HG03432 (cell line): ENCODE results near the gene TMEM54.
"Not testable (repeated sequence)": the region's sequence is repeated elsewhere in the genome, so short reads cannot be mapped to it uniquely, and the experiment has no call there.

ENCODE experiments used
- ATAC-seq: cut with Tn5 transposase; IDR thresholded peaks from one replicate; pipeline ENCODE4 v1.9.1; 2021; ENCODE audit warnings: mild to moderate bottlenecking, moderate library complexity; ENCODE audit not compliant: unreplicated experiment

TMEM54 gene

GRCh38 chr1:32919811-32920733, 18.9 kb upstream of the TMEM54 start:
- ATAC-seq = no peak

GRCh38 chr1:32918179-32918578, 17.0 kb upstream of the TMEM54 start:
- ATAC-seq = no peak

- no peak for ATAC-seq
Observed at GRCh38 chr1:32917521-32917920, 16.3 kb upstream of the TMEM54 start.

- no peak for ATAC-seq
Observed at GRCh38 chr1:32915766-32916706, 14.8 kb upstream of the TMEM54 start.

- ATAC-seq = no peak
Observed at GRCh38 chr1:32910319-32910718, 9.1 kb upstream of the TMEM54 start.

- no peak for ATAC-seq
Observed at GRCh38 chr1:32907435-32907834, 6.2 kb upstream of the TMEM54 start.

GRCh38 chr1:32906654-32907053, 5.5 kb upstream of the TMEM54 start:
- ATAC-seq = no peak

- not testable (repeated sequence) for ATAC-seq
Observed at GRCh38 chr1:32905588-32905987, 4.4 kb upstream of the TMEM54 start.

- no peak for ATAC-seq
Observed at GRCh38 chr1:32904797-32905196, 3.6 kb upstream of the TMEM54 start.

- no peak for ATAC-seq
Observed at GRCh38 chr1:32903991-32904785, 3.0 kb upstream of the TMEM54 start.

- ATAC-seq = no peak
Observed at GRCh38 chr1:32902535-32902920, 1.3 kb upstream of the TMEM54 start.

- no peak for ATAC-seq
Observed at GRCh38 chr1:32901823-32902534, 790 bp upstream of the TMEM54 start.

GRCh38 chr1:32900371-32900955, 726 bp downstream of the TMEM54 start:
- ATAC-seq = no peak

- ATAC-seq = no peak
Observed at GRCh38 chr1:32899586-32900296, 1.4 kb downstream of the TMEM54 start.

- no peak for ATAC-seq
Observed at GRCh38 chr1:32898958-32899357, 2.2 kb downstream of the TMEM54 start.

GRCh38 chr1:32898056-32898455, 3.1 kb downstream of the TMEM54 start:
- ATAC-seq = no peak

GRCh38 chr1:32897082-32898049, 3.8 kb downstream of the TMEM54 start:
- ATAC-seq = no peak

GRCh38 chr1:32896451-32896850, 4.7 kb downstream of the TMEM54 start:
- no peak for ATAC-seq
